ENCODE results near the gene MIS12. TPM values are rescaled to one million over a fixed set of nuclear protein-coding genes. Genes with fewer than 3 reads are reported as not detected.

The MIS12 gene
- total RNA-seq, 1 experiment from 2014 or later: 10.6 TPM

DNA sequence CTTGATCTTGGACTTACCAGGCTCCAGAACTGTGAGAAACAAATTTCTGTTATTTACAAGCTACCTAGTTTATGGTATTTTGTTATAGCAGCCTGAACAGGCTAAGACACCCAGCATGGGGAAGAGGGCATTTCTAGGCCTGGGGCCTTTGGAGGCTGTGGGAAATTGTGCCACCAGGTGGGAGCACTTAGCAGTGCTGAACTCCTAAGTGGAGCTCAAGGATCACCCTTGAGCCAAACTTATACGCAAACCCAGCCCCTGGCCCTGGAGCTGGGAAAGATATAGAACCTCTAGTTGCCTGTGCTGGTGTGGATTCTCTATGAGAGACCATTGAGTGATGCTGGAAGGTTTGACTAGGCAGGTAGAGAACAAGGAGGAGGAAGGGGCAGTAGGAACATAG, 36.1 kb downstream of the MIS12 start:
- Histone ChIP-seq H2AFZ (ENCODE audit: low read length) (no peak overlapping the region), H3K4me3 (ENCODE audit: low read length) (no peak overlapping the region), H3K27me3 (ENCODE audit: low read length) (no peaks in the 10 kb centered on the region), H3K4me2 (ENCODE audit: low read length) (no peak overlapping the region), H3K9ac (ENCODE audit: low read length) (no peak overlapping the region), H3K36me3 (ENCODE audit: low read depth, low read length) (no peaks in the 10 kb centered on the region), H3K79me2 (ENCODE audit: low read length) (no peaks in the 10 kb centered on the region), H3K4me1 (ENCODE audit: insufficient read depth, low read length) (peaks cover 12% of the 10 kb centered on the region), H3K9me2 (replicated peaks; ENCODE audit: low read length) (no peaks in the 10 kb centered on the region), H3K9me3 (ENCODE audit: low read length) (no peaks in the 10 kb centered on the region), H3F3A (ENCODE audit: low read length, unreplicated experiment) (no peaks in the 10 kb centered on the region), H4K20me1 (ENCODE audit: low read length) (no peaks in the 10 kb centered on the region), H3K27ac (ENCODE audit: low read length) (no peak overlapping the region)
- POLR2A ChIA-PET (ENCODE audit: unreplicated experiment): no interaction called here
- DNase-seq (no peak), ATAC-seq (no peak)
- BruUV-seq (replicated peaks): no TSS peak
- CTCF ChIA-PET: no interaction called here
- intact Hi-C loops (cut with micrococcal nuclease): no loop called here
- TF ChIP-seq CTCF (conservative IDR thresholded peaks at IDR 0.05; ENCODE audit: low read depth, low read length): no peak
- TF ChIP-seq EZH2phosphoT487 (IDR thresholded peaks at IDR 0.05; ENCODE audit: borderline replicate concordance, low read length): no peak
- no peak for TF ChIP-seq EZH2 (IDR thresholded peaks at IDR 0.05; ENCODE audit: low read length, unreplicated experiment)

DNA sequence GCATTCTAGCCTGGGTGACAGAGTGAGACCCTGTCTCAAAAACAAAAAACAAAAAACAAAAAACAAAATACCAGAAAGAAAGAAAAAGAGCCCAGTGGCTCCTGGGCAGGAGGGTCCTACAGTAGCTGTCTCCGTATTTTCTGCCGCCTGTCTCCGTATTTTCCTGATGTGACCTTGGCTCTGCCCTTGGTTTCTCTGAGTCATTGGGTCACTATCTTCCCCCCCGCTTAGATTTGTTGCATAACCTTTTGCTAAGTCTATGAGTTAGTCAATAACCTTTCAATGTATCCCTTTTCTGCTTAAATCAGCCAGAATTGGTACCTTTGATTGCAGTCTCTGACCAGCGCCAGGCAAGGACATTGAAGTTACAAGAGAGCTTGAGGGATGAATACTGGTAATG, 36.9 kb downstream of the MIS12 start:
- POLR2A ChIA-PET (ENCODE audit: unreplicated experiment): no interaction called here
- intact Hi-C loops (cut with micrococcal nuclease): no loop called here

More for the DNA sequence above, 36.9 kb downstream of the MIS12 start:
- DNase-seq (no peak), ATAC-seq (no peak)
- Histone ChIP-seq H2AFZ (ENCODE audit: low read length) (no peak overlapping the region), H4K20me1 (ENCODE audit: low read length) (no peaks in the 10 kb centered on the region), H3K9me2 (replicated peaks; ENCODE audit: low read length) (no peaks in the 10 kb centered on the region), H3K4me1 (ENCODE audit: insufficient read depth, low read length) (peaks cover 13% of the 10 kb centered on the region), H3K27ac (ENCODE audit: low read length) (no peak overlapping the region), H3F3A (ENCODE audit: low read length, unreplicated experiment) (no peaks in the 10 kb centered on the region), H3K4me3 (ENCODE audit: low read length) (no peak overlapping the region), H3K9ac (ENCODE audit: low read length) (no peak overlapping the region), H3K9me3 (ENCODE audit: low read length) (no peaks in the 10 kb centered on the region), H3K36me3 (ENCODE audit: low read depth, low read length) (no peaks in the 10 kb centered on the region), H3K4me2 (ENCODE audit: low read length) (no peak overlapping the region), H3K79me2 (ENCODE audit: low read length) (no peaks in the 10 kb centered on the region), H3K27me3 (ENCODE audit: low read length) (no peaks in the 10 kb centered on the region)
- no TSS peak for BruUV-seq (replicated peaks)
- CTCF ChIA-PET: no interaction called here
- TF ChIP-seq CTCF (conservative IDR thresholded peaks at IDR 0.05; ENCODE audit: low read depth, low read length): no peak
- TF ChIP-seq EZH2phosphoT487 (IDR thresholded peaks at IDR 0.05; ENCODE audit: borderline replicate concordance, low read length): no peak
- no peak for TF ChIP-seq EZH2 (IDR thresholded peaks at IDR 0.05; ENCODE audit: low read length, unreplicated experiment)

Data from PC-3 (cell line).